ENCODE measurements around the gene PRR15L.

DNA sequence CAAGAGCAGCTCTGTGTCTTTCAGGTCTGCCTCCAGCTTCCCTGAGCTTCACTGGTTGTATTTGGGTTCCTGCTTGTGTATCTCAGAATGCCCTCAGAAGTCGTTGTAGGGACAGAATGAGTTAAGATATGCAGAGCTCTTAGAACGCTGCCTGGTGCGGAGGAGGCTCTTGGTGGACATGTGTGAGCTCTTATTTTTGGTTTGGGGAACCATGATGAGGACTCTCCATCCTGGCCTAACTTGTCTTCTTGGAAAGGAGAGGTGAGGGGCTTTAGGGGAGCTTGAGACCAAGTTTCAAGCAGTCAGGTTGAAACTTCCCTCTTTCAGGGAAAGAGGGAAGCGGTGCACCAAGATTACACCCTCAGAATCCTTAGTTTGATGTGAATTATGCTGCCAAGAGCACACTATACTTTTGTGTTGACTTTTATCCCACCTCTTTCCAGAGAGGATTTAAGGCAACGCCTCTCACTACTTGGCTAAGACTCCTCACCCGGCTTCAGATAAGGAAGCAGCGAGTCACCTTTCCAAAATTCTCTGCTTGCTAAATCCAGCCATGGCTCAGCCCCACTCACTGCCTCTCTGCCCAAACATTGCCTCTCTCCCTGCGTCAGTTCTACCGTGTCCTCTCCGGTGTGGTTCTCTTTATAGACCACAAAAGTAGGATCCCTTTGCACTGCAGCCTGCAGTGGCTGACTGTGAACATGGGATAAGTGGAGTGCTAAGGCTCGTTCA, 26.0 kb upstream of the PRR15L start:
- TF ChIP-seq, protein P1, sequence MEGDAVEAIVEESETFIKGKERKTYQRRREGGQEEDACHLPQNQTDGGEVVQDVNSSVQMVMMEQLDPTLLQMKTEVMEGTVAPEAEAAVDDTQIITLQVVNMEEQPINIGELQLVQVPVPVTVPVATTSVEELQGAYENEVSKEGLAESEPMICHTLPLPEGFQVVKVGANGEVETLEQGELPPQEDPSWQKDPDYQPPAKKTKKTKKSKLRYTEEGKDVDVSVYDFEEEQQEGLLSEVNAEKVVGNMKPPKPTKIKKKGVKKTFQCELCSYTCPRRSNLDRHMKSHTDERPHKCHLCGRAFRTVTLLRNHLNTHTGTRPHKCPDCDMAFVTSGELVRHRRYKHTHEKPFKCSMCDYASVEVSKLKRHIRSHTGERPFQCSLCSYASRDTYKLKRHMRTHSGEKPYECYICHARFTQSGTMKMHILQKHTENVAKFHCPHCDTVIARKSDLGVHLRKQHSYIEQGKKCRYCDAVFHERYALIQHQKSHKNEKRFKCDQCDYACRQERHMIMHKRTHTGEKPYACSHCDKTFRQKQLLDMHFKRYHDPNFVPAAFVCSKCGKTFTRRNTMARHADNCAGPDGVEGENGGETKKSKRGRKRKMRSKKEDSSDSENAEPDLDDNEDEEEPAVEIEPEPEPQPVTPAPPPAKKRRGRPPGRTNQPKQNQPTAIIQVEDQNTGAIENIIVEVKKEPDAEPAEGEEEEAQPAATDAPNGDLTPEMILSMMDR (conservative IDR thresholded peaks at IDR 0.05; ENCODE audit: low read depth in 2 of 2): no peak
- TF ChIP-seq, protein P2, sequence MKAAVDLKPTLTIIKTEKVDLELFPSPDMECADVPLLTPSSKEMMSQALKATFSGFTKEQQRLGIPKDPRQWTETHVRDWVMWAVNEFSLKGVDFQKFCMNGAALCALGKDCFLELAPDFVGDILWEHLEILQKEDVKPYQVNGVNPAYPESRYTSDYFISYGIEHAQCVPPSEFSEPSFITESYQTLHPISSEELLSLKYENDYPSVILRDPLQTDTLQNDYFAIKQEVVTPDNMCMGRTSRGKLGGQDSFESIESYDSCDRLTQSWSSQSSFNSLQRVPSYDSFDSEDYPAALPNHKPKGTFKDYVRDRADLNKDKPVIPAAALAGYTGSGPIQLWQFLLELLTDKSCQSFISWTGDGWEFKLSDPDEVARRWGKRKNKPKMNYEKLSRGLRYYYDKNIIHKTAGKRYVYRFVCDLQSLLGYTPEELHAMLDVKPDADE (IDR thresholded peaks at IDR 0.05): no peak
- TF ChIP-seq, protein P3, sequence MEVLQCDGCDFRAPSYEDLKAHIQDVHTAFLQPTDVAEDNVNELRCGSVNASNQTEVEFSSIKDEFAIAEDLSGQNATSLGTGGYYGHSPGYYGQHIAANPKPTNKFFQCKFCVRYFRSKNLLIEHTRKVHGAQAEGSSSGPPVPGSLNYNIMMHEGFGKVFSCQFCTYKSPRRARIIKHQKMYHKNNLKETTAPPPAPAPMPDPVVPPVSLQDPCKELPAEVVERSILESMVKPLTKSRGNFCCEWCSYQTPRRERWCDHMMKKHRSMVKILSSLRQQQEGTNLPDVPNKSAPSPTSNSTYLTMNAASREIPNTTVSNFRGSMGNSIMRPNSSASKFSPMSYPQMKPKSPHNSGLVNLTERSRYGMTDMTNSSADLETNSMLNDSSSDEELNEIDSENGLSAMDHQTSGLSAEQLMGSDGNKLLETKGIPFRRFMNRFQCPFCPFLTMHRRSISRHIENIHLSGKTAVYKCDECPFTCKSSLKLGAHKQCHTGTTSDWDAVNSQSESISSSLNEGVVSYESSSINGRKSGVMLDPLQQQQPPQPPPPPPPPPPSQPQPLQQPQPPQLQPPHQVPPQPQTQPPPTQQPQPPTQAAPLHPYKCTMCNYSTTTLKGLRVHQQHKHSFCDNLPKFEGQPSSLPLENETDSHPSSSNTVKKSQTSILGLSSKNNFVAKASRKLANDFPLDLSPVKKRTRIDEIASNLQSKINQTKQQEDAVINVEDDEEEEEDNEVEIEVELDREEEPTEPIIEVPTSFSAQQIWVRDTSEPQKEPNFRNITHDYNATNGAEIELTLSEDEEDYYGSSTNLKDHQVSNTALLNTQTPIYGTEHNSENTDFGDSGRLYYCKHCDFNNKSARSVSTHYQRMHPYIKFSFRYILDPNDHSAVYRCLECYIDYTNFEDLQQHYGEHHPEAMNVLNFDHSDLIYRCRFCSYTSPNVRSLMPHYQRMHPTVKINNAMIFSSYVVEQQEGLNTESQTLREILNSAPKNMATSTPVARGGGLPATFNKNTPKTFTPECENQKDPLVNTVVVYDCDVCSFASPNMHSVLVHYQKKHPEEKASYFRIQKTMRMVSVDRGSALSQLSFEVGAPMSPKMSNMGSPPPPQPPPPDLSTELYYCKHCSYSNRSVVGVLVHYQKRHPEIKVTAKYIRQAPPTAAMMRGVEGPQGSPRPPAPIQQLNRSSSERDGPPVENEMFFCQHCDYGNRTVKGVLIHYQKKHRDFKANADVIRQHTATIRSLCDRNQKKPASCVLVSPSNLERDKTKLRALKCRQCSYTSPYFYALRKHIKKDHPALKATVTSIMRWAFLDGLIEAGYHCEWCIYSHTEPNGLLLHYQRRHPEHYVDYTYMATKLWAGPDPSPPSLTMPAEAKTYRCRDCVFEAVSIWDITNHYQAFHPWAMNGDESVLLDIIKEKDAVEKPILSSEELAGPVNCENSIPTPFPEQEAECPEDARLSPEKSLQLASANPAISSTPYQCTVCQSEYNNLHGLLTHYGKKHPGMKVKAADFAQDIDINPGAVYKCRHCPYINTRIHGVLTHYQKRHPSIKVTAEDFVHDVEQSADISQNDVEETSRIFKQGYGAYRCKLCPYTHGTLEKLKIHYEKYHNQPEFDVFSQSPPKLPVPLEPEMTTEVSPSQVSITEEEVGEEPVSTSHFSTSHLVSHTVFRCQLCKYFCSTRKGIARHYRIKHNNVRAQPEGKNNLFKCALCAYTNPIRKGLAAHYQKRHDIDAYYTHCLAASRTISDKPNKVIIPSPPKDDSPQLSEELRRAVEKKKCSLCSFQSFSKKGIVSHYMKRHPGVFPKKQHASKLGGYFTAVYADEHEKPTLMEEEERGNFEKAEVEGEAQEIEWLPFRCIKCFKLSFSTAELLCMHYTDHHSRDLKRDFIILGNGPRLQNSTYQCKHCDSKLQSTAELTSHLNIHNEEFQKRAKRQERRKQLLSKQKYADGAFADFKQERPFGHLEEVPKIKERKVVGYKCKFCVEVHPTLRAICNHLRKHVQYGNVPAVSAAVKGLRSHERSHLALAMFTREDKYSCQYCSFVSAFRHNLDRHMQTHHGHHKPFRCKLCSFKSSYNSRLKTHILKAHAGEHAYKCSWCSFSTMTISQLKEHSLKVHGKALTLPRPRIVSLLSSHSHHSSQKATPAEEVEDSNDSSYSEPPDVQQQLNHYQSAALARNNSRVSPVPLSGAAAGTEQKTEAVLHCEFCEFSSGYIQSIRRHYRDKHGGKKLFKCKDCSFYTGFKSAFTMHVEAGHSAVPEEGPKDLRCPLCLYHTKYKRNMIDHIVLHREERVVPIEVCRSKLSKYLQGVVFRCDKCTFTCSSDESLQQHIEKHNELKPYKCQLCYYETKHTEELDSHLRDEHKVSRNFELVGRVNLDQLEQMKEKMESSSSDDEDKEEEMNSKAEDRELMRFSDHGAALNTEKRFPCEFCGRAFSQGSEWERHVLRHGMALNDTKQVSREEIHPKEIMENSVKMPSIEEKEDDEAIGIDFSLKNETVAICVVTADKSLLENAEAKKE (CRISPR knock-in tag; IDR thresholded peaks at IDR 0.05): no peak
- TF ChIP-seq POLR2AphosphoS5 (IDR thresholded peaks at IDR 0.05; ENCODE audit: low read depth) (no peak), CREB1 (CRISPR knock-in tag; IDR thresholded peaks at IDR 0.05; ENCODE audit: low read depth) (no peak)
